Activated T-cell treated with anti-CD3 and anti-CD28 coated beads, Interleukin-2, amount 50 U/mL, for 4 hours (primary cell): ENCODE measurements around the gene ACVR2B. TPM values are rescaled to one million over a fixed set of nuclear protein-coding genes. Genes with fewer than 3 reads are reported as not detected.

Experiments
- total RNA-seq, 3 donors: library from RNA; stranded (reverse); gene quantifications; one replicate each; pipeline ENCODE4 v1.2.1, GENCODE V29; 2021

The ACVR2B gene
- total RNA-seq, 3 donors from 2014 or later: 4.5 to 5.5 (median 4.5) TPM

Other genes with a start within 250 kb of the ACVR2B start
- under 1 TPM; 0.27 to 0.53 (median 0.29) TPM for gene SLC22A13, start 188.1 kb upstream of the ACVR2B start, total RNA-seq
- gene SLC22A14, start 171.6 kb upstream of the ACVR2B start, total RNA-seq: not detected
- 1 to 10 TPM; 4.2 to 6.4 (median 5.9) TPM for gene XYLB, start 107.1 kb upstream of the ACVR2B start, total RNA-seq
- 10 to 100 TPM; 18.8 to 22.7 (median 21.7) TPM for gene EXOG, start 42.5 kb downstream of the ACVR2B start, total RNA-seq
- not detected for gene SCN5A, start 195.8 kb downstream of the ACVR2B start, total RNA-seq